Prostate gland (tissue), 2 donors: ENCODE measurements around the gene HOXA5.

Experiments used
- CTCF ChIP-seq, 4 experiments: fragments of 200-600 bp in 2 of 4; fragments of 450-650 bp in 2 of 4; sonication (generic) in 2 of 4; IDR thresholded peaks; 1 replicate in 3 of 4; 2 replicates in 1 of 4; pipeline ENCODE4 v1.5.1; 2016 to 2019; ENCODE audit warnings: antibody characterized with exemption in 4 of 4, mild to moderate bottlenecking in 2 of 4, moderate library complexity in 2 of 4
- POLR2A ChIP-seq: fragments of 450-650 bp; IDR thresholded peaks from one replicate; pipeline ENCODE4 v1.6.1; 2016; ENCODE audit warnings: antibody characterized with exemption, mild to moderate bottlenecking
- POLR2AphosphoS5 ChIP-seq: sonication (generic); formaldehyde crosslinking; IDR thresholded peaks from one replicate; pipeline ENCODE4 v1.6.1; 2017; ENCODE audit warnings: antibody characterized with exemption

GRCh38 chr7:27124902-27125689, 18.4 kb downstream of the HOXA5 start:
- TF ChIP-seq CTCF (IDR thresholded peaks at IDR 0.05) = no peak
- TF ChIP-seq POLR2AphosphoS5 = no peak
- no peak for TF ChIP-seq POLR2A
